GM18520 (cell line): ENCODE measurements around the gene WDR75.
"Not testable (repeated sequence)": the region's sequence is repeated elsewhere in the genome, so short reads cannot be mapped to it uniquely, and the experiment has no call there.

Experiments used
- ATAC-seq: cut with Tn5 transposase; IDR thresholded peaks from one replicate; pipeline ENCODE4 v1.9.1; 2021; ENCODE audit not compliant: unreplicated experiment

WDR75 gene

DNA sequence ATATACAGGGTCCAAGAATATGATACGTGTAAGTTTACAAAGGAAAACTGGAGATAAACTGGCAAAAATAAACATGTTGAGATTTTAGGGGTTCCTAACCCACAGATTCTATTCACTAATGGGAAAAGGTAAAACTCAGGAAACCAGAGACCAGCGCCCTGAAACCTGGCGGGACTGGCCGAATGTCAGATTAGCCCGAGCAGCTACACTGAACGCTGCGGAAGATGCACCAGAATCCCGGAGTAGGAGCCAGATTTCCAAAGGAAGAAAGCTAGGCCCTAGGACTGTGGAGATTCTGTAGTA is 679 bp upstream of the WDR75 start:
- peak; percentile 12 for ATAC-seq

DNA sequence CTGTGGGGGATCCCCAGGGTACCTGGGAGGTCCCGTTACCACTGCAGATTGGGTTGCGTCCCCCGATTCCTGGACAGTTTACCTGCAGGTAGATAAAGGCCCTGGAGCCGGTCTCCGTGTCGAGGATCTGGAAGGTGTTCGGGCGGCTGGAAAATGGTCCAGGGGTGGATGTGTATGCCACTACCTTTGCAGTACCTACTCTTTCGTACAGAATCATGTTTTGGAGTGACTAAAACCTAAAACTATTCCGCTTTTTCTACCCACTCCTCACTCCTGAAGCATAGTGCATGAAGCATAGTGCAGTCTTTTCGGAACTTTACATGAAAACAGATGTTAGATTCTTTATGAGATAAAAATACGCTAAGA is 418 bp downstream of the WDR75 start:
- ATAC-seq: no peak

DNA sequence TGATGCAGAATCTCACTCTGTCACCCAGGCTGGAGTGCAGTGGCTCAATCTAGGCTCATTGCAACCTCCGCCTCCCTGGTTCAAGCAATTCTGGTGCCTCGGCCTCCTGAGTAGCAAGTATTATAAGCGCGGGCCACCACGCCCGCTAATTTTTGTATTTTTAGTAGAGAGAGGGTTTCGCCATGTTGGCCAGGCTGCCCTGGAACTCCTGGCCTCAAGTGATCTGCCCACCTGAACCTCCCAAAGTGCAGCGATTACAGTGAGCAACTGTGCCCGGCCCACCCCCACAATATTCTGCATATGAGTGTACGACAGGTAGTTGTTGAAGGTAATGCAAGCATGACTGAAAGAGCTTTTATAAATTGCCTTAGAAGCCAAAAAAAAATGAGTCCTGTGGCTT is 1.2 kb downstream of the WDR75 start:
- no peak for ATAC-seq

DNA sequence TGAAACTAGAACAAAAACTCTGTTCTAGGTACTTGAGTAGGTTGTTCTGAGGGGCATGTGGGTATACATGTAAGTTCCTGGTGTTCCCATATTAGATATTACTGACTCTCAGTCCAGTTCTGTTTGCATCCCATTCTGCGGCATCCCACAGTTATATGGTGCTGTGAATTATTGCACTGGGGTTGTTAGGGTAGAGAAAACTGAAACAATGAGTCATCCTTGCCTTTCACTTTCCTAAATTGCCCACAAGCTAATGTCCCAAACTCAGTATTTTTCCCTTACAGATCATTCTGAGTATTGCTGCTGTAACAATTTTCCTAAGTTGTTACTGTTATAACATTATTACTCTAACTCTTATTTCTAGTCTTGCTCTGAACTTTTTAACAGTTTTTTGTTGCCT is 3.0 kb downstream of the WDR75 start:
- peak; percentile 27 for ATAC-seq

DNA sequence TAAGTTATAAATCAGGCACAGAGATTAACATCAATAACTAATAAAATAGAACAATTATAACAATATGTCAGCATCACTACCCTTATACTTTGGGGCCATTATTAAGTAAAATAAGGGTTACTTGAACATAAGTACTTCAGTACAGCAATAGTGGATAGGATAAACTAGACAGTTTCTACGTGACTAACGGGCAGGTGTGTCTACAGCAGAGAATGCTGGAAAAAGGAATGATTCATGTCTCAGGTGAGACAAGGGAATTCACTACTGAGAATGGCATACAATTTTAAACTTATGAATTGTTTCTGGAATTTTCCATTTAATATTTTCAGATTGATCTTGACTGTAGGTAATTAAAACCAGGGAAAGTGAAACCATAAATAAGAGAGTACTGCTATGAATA is 5.5 kb downstream of the WDR75 start:
- no peak for ATAC-seq

DNA sequence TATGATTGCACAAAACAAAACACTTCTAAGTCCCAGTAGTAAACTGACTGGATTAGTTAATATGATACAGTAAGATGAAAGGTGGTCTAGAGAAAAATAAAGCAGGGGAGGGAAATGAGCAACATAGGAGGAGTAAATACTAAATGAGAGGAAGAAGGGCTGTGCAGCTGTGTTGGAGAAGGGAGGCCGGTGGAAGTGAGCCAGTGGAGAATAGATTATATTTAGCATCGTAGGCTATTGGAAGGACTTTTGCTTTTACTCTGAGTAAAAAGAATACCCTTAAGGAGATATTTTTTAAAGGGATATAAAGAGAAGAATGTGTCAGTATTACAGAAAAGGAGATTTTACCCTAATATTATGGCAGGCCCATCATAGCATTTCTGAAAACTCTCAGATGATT is 12.7 kb downstream of the WDR75 start:
- ATAC-seq: no peak

DNA sequence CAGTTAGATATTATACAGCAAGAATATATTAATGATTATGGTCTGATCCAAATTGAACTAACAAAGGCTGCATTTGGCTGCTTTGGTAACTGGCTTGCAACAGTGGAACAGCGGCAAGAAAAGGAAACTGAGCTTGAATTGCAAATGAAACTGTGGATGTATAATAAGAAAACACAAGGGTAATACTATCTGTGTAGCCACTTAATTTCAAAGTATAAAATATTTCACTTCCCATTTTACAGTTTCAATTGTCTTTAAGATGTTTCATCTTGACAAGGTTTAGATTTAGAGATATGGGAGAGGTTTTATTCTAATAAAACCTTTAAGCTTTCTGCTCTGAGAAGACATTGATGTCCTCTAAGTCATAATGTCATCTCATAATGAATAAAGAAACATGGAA is 23.8 kb downstream of the WDR75 start:
- no peak for ATAC-seq

DNA sequence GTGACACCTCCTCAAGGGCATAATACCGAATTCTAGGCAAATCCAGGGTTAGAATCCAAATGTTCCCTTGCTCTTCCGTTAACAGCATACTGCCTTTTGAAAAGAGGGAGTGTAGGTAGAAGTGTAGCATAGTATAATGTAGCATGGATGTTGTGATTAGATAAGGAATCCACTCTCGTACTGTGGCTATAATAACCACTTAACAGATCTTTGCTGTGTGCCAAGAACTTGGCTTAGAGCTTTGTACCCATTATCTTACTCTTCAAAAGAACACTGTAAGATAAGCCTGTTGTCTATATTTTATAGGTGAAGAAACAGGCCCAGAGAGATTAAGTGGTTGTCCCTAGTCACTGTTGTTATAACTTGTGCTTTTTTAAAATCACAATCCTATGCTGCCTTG is 24.2 kb downstream of the WDR75 start:
- ATAC-seq: no peak

DNA sequence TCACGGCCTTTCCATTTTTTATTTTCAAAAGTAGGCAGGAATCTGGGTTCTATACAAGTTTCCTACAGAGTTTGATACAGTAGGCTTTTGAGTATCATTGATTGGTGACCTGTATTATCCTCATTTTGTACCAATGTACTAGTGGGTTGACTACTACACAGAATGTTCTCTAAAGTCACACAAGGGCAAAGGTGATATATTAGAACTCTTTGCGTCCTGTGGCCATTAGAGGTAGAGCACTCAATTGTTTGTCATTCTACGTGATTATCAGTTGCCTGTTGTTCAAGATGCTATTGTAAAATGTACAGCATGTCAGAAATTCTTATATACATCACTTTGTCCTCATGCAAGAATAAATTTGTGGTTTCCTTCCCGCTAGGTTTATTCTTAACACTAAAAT is 24.8 kb downstream of the WDR75 start:
- no peak for ATAC-seq

DNA sequence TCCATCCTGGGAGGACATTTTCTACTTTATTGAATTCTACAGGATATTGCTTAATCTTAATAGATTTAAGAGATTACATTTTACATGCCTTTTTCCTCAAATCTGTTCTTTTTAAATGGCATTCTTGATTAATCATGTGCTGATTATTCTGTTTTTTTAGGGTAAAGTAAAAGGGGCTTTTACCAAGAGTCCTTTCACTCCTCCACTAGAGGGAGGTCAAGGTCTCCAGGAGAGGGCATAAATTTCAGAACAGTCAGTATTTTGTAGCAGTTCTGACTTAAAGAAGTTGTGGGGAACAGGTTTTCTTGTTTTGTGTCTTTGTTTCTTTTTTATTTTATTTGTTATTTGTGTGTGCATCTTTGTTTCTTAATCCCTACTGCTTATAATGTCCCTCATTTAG is 25.4 kb downstream of the WDR75 start:
- no peak for ATAC-seq

DNA sequence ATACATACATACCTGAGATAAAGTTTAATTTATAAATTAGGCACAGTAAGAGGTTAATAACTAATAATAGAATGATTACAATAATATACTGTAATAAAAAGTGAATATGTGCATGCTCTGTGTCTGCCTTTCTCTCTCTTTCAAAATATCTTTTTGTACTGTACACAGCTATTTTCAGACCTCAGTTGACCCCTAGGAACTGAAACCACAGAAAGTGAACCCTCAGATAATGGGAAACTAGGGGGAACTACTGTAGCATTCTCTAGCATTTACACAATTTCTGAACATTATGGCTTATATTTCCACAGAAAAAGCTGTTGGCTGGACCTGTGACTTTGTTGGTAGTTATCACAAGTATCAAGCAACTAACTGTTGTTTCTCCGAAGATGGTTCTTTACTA is 25.9 kb downstream of the WDR75 start:
- no peak for ATAC-seq

DNA sequence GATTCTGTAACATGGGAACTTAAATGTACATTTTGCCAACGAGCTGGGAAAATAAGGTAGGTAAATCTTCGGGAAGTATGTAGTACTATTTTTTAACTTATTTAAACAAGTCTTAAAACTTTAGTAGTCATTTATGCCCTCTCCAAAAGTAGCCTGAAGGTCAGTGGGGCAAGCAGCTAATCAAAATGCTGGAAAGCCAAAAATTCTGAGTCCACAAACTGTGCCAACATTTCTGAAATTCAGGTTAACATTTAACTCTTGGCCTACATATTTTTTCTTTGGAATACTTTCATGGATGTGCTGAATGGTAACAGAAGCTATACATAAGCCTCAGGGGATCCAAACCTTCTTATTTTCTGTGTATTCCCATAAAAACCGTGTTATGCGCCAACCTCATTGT is 26.3 kb downstream of the WDR75 start:
- no peak for ATAC-seq

DNA sequence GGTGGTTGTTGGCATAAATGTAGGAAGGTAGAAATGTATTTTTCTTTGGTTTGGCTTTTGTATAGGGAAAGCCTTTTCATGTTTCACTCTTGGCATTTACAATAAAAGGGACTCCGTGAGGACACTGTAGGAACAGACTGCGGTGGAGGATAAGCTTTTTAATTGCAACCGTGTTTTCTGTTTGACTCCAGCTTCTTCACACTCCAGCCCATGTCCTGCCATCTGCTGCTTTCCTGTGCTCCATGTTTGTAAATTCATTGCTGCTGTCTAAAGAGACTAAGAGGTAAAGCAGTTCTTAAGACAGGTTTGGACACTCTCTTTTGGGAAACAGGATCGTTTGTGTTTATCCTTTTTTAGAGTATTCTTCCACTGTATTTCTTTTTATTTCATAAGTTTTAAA is 33.3 kb downstream of the WDR75 start:
- ATAC-seq: no peak

DNA sequence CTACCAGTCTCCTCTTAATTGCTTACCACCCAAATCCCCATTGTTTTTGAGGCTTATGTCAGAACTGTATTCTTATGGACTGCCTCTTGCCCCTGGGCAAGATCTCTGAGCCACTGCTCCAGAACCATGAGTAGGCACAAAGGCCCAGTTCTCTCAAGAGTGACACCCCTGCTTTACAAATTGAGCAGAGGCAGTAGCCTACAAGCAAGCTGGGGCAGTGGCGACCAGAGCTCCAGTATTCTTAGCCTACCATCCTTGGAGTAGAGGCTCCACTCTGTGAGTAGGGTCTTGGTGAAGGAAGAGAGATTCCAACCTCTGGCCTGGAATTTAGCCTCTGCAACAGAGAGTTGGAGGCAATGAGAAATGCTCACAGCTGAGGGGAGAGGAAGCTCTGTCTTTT is 36.5 kb downstream of the WDR75 start:
- ATAC-seq: no peak

DNA sequence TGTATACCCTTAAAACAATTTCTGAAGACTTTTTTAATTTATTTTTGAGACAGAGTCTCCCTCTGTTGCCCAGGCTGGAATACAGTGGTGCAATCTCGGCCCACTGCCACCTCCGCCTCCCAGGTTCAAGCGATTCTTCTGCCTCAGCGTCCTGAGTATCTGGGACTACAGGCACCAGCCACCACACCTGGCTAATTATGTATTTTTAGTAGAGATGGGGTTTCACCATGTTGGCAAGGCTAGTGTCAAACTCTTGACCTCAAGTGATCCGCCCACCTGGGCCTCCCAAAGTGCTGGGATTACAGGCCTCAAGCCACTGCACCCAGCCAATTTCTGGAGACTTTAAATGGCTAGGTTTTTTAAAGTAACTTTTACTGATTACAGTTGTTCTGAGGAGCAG is 37.0 kb downstream of the WDR75 start:
- not testable (repeated sequence) for ATAC-seq

DNA sequence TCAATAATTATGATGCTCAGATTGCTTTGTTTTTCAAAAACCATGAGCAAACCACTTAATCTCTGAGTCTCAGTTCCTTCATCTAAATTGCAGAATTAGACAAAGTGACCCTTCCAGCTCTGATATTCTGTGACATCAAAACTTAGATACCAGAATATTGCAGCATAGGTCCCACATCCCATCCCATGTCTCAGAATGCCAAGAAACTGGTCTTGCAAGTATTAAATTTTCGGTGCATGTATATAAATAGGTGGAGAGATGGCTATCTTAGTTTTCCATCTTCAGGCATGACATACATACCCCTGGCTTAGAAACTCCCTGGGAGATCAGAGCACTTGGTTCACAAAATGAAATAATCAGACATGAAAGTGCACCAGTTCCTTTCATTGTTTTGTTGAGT is 39.8 kb downstream of the WDR75 start:
- no peak for ATAC-seq

DNA sequence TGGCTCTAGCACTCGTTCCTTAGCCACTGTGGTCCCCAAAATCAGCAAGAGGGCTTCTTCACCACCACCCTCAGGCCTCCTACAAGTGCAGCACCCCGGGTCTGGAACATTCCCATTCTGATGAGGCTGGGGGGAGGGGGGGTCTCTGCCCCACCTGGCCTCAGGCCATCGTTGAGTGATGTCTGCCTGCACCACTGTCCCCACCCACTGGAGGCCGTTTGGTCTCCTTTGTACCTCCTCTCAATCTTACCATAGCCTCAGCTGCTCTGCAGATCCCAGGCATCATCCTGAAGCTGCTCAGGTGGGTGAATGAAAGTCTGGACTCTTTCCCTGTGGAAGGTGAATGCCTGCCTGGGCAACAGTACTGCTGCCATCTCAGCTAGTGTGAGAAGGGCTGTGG is 42.3 kb downstream of the WDR75 start:
- no peak for ATAC-seq

DNA sequence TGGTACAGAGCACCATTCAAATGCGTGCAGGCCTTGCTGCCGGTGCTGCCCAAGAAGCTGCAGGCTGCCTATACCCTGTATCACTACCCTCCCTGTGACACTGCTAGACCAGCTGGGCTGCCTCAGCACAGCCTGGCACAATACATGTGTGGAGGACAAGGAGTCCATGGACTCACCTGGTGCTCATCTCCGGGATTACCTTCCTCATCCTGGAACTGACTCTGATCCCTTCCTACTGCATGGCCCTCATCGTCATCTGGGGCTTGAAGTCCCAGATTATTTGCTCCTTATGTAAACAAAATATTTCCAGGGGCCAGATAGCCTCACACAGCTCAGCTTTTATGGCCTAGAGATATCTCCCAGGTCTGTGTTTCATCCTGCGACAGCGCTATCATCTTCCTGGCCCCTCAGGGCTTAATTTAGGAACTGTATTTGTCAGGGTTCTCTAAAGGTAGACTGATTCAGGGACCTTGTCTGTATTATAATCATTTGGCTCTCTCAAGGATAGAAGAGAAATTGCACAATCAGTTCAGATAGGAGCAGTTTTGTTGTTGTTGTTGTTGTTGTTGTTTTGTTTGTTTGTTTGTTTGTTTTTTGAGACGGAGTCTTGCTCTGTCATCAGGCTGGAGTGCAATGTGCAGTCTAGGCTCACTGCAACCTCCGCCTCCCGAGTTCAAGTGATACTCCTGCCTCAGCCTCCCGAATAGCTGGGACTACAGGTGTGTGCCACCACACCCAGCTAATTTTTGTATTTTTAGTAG is 42.9 kb downstream of the WDR75 start:
- ATAC-seq: no peak

DNA sequence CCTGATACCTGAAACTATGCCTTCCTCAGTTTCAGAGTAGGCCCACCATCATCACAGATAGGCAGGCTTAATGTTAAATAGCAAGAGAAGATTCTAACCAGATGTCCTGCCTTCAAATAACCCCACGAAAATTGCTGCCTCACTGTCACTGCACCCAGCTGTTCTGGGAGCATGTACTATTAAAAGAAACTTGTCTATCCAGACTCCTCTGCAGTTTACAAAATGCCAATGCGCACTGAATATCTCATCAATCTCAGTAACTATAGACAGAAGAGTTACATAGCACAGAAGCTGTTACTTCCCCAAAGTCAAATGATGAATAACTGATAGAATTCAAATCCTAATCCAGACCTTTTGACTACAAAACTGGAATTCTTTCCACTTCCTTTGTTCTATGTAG is 43.9 kb downstream of the WDR75 start:
- ATAC-seq: no peak

DNA sequence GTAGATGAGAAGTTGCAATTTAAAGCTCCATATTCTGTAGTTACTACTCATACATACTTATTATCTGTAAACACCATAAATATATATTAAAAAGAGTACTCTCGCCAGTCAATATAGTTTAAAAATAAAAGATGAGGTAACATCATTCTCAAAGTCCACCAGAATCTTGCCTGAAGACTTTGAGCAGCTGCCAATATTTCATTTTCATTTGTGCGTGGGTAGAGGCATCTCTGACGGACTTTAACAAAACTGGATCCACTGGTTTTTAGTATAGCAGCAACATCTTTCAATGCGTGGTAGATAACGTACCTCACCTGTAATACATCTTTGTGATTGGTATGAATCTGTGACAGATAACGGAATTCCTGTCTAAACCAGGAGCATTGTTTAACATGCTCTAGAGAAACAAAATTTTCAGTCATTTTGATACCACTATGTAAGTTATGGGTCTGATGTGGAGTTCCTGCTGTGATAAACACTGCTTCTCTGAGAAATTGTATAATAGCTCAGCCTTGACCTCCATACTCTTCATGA is 45.0 kb downstream of the WDR75 start:
- no peak for ATAC-seq

DNA sequence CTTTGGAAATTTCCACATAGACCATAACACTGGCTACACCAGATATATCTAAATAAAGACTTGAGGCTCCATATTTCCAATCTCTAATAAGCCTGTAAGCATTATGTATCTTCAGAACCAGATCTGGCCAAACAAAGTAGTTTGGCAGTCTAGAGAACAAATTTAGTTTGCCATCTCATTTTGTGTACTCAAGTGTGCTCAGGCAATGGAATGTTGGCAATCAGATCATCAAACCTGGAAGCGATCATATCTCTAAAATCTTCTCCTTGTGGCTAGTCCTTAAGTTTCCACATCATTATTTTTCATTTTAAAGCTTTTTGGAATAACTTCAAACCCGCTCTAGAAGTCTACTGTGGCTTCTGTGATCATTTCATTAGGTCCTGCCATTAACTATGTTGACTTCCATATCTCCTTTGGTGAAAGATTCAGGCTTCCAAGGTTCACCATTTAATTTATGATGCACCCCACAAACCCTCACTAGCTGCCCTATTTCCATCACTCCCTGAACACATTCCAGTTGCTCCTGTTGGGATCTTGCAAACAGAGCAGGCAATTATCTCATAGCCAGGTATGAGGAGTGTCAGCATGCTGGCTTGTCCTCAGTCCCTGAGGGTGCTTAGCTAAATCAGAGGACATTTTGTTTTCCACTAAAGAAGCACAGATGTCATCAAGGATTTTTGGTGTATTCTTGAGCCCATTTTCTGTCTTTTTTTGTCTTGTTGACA is 46.2 kb downstream of the WDR75 start:
- ATAC-seq: no peak

DNA sequence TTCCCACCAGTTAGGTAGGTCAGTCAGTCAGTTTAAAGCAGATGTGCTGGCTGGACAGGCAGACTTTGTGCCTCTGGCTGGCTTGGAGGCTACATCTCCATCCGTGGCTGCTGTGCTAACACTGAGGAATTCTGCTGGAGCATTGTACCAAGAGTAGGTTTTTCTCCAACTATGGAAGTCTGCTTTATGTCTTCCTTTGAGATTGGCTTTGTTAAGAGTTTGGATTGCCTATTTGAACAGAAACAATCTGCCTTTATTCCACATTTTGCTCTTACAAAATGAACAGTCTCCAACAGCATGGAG is 46.7 kb downstream of the WDR75 start:
- no peak for ATAC-seq

DNA sequence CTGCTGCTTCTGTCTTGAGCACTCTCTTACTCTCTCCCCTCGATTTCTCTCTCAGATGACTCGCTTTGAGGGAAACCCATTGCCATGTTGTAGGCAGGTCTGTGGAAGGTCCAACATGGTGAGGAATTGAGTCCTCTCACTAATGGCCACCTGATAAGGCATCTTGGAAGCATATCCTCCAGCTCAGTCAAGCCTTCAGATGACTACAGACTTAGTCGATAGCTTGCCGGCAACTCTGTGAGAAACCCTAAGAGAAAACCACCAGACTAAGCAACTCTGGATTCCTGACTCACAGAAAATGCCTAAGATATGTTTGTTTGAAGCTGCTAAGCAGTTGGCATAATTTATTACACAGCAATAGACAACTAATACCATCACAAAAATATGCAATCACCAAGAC is 51.2 kb downstream of the WDR75 start:
- ATAC-seq: no peak
